WI38 (cell line): ENCODE results near the gene SV2A.
A peak's percentile ranks its signal among the peaks of the same experiment; 100 is the strongest.

Source experiments
- H3K4me3 ChIP-seq: 2 replicates; pipeline ENCODE4 v1.5.1; 2011; ENCODE audit warnings: low read depth, mild to moderate bottlenecking, control low read depth, low read length
- CTCF ChIP-seq: IDR thresholded peaks from 2 replicates; pipeline ENCODE4 v1.5.1; 2012; ENCODE audit warnings: low read depth, mild to moderate bottlenecking, control low read depth, low read length

SV2A gene

DNA sequence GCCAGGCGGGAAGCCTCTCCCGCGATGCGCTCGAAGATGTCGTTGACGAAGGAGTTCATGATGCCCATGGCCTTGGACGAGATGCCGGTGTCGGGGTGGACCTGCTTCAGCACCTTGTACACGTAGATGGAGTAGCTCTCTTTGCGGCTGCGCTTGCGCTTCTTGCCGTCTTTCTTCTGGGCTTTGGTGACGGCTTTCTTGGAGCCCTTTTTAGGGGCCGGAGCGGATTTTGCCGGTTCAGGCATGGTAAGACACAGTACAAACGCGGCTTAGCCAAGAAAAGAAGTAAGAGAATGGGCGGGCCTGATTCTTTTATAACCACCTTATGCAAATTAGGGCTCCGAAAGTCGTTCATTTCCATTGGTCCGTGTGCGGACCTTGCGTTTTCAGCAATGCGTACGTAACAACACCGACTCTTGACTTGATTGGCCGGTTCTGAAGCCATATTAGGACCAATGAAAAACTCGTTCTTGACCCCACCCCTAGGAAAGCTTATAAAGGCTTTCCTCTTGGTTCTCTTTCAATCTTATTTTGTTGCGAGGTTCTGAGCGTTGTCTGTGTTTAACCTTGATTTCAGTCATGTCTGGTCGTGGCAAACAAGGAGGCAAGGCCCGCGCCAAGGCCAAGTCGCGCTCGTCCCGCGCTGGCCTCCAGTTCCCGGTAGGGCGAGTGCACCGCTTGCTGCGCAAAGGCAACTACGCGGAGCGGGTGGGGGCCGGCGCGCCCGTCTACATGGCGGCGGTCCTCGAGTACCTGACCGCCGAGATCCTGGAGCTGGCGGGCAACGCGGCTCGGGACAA, 31.0 kb downstream of the SV2A start:
- no peak for TF ChIP-seq CTCF
- peak overlapping the region; percentile 71 for H3K4me3 ChIP-seq

- H3K4me3 ChIP-seq, result peak overlapping the region; percentile 71
Measured at GRCh38 chr1:149886121-149886395, 31.6 kb downstream of the SV2A start.

- H3K4me3 ChIP-seq, result peak overlapping the region; percentile 71
- TF ChIP-seq CTCF, result no peak
Measured at GRCh38 chr1:149885339-149886120, 32.1 kb downstream of the SV2A start.

DNA sequence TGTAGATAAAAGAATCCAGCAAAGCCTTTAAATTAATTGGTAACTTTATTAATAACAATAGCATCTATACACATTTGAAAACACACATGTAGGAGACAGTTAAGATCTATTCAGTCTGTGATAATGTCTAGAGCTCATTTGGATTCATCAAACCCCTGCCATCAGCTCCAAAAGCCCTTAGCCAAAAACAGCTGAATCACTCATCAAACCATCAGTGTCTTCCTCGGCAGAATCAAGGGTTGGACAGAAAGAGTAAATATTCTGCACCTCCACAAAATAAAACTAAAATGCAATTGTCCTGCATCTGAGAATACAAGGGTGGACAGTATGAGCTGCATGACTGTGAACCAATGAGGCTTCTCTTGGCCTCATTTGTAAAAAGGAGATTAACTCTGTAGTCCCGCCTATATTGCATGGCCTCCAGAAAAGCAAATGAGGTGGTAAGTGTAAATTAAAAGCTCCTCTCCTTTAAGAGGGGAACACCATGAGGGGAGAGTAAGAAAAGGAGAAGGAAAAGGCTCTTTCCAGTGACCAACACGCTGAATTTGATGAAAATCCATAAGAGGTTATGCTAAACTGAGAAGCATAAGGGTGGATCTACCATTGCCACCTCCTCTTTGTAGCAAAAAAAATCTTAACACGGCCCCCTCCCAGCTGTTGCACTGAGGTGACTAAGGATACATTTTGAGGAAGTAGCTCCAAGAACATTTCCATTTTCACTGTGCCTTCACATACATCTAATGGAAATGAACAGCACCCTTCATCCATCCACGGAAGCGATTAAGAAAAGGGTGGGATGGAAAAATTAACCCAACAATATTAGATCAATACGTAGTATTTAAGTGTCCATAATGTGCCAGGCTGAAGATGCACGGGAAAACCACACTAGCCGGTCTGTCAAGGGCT, 33.0 kb downstream of the SV2A start:
- no peak for TF ChIP-seq CTCF
- peak overlapping the region; percentile 71 for H3K4me3 ChIP-seq

DNA sequence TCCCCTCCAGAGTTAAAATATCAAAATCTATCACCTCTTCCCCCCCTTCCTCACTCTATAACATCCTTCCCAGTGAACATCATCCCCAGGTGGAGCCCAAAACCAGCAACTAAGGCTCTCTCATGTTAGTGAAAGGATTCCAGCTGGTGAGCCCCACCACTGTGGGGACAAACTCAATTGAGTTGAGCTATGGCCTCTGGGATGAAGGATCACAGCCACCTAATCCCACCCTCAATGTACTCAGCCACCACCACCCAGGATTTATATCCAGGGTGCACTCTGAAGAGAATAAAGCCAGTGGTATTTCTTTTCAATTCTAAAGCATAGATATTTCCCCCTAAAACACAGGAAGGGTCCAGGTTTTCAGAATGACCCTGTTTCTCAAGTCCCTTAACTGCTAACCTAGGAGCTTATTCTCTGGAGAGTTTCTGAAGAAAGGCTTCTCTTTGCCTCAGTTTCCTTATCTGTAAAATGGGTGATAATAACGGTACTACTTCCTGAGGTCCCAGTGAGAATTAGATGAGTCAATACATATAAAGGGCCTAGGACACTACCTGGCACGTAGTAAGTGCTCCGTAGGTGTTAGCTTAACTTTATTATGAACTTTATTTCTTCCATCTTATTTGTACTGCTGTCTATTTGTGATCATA, 33.9 kb downstream of the SV2A start:
- no peak overlapping the region for H3K4me3 ChIP-seq
- no peak for TF ChIP-seq CTCF

GRCh38 chr1:149881876-149882275, 35.8 kb downstream of the SV2A start:
- H3K4me3 ChIP-seq, result no peak overlapping the region
- no peak for TF ChIP-seq CTCF

GRCh38 chr1:149879556-149879955, 38.1 kb downstream of the SV2A start:
- H3K4me3 ChIP-seq, result no peak overlapping the region
- TF ChIP-seq CTCF, result no peak
